Activated CD4-positive, alpha-beta T cell treated with anti-CD3 and anti-CD28 coated beads for 48 hours (primary cell): Measurements from ENCODE around the gene LRRC37B.
"Not testable (repeated sequence)": the region's sequence is repeated elsewhere in the genome, so short reads cannot be mapped to it uniquely, and the experiment has no call there.

Source experiments
- DNase-seq: peaks from one replicate; pipeline ENCODE4 v3.0.0-alpha.2; 2020

The LRRC37B gene

GRCh38 chr17:32006957-32007462, at the start of gene LRRC37B:
Gene LRRC37B, plus strand, starts transcription at chr17:32007383. Its CDS starts 14,010 bp downstream, at chr17:32021393.
- DNase-seq, result peak; percentile 93

- DNase-seq, result not testable (repeated sequence)
These were observed 43.1 kb upstream of the LRRC37B start for GRCh38 chr17:31964131-31964530.

GRCh38 chr17:31967648-31968047, 39.5 kb upstream of the LRRC37B start:
- DNase-seq, result no peak

- DNase-seq, result not testable (repeated sequence)
These were observed 36.8 kb upstream of the LRRC37B start for GRCh38 chr17:31970416-31970815.

- DNase-seq, result not testable (repeated sequence)
These were observed 32.7 kb upstream of the LRRC37B start for GRCh38 chr17:31974269-31975071.

GRCh38 chr17:31975391-31975790, 31.8 kb upstream of the LRRC37B start:
- not testable (repeated sequence) for DNase-seq

GRCh38 chr17:31991821-31992220, 15.4 kb upstream of the LRRC37B start:
- not testable (repeated sequence) for DNase-seq

GRCh38 chr17:31997005-31997404, 10.2 kb upstream of the LRRC37B start:
- DNase-seq, result no peak

GRCh38 chr17:32007463-32008298, 498 bp downstream of the LRRC37B start:
- DNase-seq, result peak; percentile 60

GRCh38 chr17:32009262-32009542, 2.0 kb downstream of the LRRC37B start:
- no peak for DNase-seq

- no peak for DNase-seq
These were observed 2.9 kb downstream of the LRRC37B start for GRCh38 chr17:32010114-32010513.

- no peak for DNase-seq
These were observed 8.2 kb downstream of the LRRC37B start for GRCh38 chr17:32015245-32016013.

- no peak for DNase-seq
These were observed 9.0 kb downstream of the LRRC37B start for GRCh38 chr17:32016231-32016630.

- no peak for DNase-seq
These were observed 12.0 kb downstream of the LRRC37B start for GRCh38 chr17:32019228-32019627.

GRCh38 chr17:32020943-32021614, 13.9 kb downstream of the LRRC37B start:
- DNase-seq, result no peak

GRCh38 chr17:32021615-32021955, 14.4 kb downstream of the LRRC37B start:
- no peak for DNase-seq

GRCh38 chr17:32022554-32022953, 15.4 kb downstream of the LRRC37B start:
- DNase-seq, result not testable (repeated sequence)

GRCh38 chr17:32027271-32027670, 20.1 kb downstream of the LRRC37B start:
- DNase-seq, result not testable (repeated sequence)

- DNase-seq, result no peak
These were observed 26.0 kb downstream of the LRRC37B start for GRCh38 chr17:32033223-32033622.

GRCh38 chr17:32033812-32034211, 26.6 kb downstream of the LRRC37B start:
- not testable (repeated sequence) for DNase-seq

- not testable (repeated sequence) for DNase-seq
These were observed 33.1 kb downstream of the LRRC37B start for GRCh38 chr17:32040246-32040645.

- not testable (repeated sequence) for DNase-seq
These were observed 34.2 kb downstream of the LRRC37B start for GRCh38 chr17:32041306-32041875.
